LNCAP (cell line): ENCODE measurements around the gene ASIC3.

Experiments used
- TF ChIP-seq, protein P1 (sequence below): fragments of 450-650 bp; IDR thresholded peaks from 2 replicates; pipeline ENCODE4 v1.5.1; 2017; ENCODE audit warnings: mild to moderate bottlenecking

ASIC3 gene

DNA sequence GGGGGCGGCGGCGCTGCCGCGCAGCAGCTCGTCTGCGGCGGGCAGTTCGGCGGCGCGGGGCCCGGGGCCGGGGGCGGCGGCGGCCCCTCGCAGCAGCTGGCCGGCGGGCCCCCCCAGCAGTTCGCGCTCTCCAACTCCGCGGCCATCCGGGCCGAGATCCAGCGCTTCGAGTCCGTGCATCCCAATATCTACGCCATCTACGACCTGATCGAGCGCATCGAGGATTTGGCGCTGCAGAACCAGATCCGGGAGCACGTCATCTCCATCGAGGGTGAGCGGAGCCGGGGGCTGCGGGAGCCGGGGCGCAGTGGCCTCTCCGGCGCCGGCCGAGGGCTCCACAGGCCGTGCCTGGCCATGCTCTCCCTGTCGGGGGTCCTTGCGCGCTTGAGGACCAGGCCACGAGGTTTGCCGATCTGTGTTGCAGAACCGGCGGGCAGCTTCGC is 38.5 kb downstream of the ASIC3 start:
- TF ChIP-seq, protein P1, sequence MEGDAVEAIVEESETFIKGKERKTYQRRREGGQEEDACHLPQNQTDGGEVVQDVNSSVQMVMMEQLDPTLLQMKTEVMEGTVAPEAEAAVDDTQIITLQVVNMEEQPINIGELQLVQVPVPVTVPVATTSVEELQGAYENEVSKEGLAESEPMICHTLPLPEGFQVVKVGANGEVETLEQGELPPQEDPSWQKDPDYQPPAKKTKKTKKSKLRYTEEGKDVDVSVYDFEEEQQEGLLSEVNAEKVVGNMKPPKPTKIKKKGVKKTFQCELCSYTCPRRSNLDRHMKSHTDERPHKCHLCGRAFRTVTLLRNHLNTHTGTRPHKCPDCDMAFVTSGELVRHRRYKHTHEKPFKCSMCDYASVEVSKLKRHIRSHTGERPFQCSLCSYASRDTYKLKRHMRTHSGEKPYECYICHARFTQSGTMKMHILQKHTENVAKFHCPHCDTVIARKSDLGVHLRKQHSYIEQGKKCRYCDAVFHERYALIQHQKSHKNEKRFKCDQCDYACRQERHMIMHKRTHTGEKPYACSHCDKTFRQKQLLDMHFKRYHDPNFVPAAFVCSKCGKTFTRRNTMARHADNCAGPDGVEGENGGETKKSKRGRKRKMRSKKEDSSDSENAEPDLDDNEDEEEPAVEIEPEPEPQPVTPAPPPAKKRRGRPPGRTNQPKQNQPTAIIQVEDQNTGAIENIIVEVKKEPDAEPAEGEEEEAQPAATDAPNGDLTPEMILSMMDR, result no peak

DNA sequence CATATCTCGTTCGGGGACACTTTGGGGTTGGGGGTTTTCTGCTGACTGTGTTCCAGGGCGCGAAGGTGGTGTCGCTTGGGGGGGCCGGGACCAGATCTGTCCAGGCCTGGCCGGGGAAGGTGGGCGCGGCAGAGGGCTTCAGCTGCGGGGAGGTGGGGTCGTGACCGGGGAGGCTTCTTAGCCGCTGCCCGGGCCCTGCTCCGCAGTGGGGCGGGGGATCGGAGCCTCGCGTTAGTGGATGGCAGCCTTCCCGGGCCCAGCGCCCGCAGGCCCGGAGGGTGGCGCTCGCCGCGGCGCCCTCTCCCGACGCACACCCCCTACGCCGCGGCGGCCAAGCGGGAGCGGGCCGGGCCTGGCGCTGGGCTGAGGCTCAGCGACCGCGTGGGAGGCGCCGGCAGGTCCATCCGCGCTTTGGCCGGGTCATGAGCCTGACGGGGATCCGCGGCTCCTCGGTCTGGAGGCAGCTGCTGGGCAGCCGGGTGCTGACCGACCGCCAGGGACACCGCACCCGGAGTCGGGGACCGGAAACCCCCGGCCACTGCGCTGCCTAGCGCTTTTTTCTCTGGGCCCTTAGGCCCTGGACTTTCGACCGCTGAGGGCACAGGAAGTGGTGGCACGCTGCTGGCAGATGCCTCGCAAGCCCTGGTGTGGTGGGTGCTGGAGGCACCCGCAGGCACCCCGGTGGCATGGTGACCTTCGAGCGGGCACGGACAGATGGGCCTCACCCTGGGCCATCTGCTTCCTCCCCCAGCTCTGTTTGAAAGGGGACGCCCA is 39.1 kb downstream of the ASIC3 start:
- TF ChIP-seq, protein P1, result peak; percentile 53

DNA sequence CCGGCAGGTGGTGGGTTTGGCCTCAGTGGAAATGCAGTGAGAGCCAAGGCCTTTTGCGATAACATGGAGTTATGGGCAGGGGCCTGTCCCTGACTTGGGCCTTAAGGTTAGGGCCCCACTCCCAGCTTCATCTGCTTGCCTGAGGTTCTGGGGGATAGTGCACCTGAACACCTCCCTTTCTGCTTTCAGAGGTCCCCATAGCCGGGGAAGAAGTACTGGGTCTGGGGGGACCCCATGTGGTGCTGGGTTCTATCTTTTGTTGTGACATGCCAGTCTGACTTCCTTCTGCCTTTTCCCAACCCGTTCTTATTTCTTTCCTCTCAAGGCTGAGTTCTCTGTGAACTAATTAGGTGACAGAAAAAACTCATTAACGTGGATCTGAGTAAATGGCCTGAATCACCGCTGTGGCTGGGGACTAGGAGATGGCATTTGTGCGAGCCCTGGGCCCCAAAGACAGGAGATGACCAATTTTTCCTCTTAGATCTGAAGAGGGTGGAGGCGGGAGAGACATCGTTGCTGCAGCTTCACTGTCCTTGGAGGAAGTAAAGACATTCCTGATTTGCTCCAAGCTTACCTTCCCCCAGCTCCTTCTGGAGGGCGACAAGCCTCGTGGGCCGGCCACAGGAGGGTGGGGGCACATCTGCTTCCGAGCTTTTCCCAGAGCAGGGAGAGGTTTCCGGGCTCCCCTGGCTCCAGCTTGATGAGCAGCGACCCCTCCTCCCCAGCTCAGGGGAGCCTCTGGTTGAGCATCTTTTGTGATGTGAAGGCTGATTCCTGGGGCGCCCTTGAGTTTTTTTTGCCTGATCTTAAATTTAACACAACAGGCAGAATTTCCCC is 39.9 kb downstream of the ASIC3 start:
- TF ChIP-seq, protein P1, result no peak

GRCh38 chr7:151088856-151089699 is 40.7 kb downstream of the ASIC3 start:
- TF ChIP-seq, protein P1, result no peak

GRCh38 chr7:151089893-151090730 is 41.8 kb downstream of the ASIC3 start:
- TF ChIP-seq, protein P1, result no peak

GRCh38 chr7:151091003-151091402 is 42.7 kb downstream of the ASIC3 start:
- TF ChIP-seq, protein P1, result no peak
